CD4-positive, alpha-beta T cell (primary cell): ENCODE data around the gene FAM131A. TPM values are rescaled to one million over a fixed set of nuclear protein-coding genes. Genes with fewer than 3 reads are reported as not detected.

Experiments
- ATAC-seq: fragments of 200-7000 bp; cut with Tn5 transposase; one replicate; pipeline ENCODE4 v1.10.0; 2022; ENCODE audit warnings: mild to moderate bottlenecking; ENCODE audit not compliant: poor library complexity
- CTCF ChIA-PET: fragments of 350-600 bp; sonication (Branson Sonifier 250); formaldehyde crosslinking; loops from one replicate; lab custom pipeline; 2021; ENCODE audit warnings: antibody characterized with exemption, inconsistent platforms; lab: Charles Lee
- POLR2A ChIA-PET: fragments of 350-600 bp; sonication (Branson Sonifier 250); formaldehyde crosslinking; loops from one replicate; lab custom pipeline; 2021; ENCODE audit warnings: antibody characterized with exemption, inconsistent platforms; lab: Charles Lee
- DNase-seq, 14 experiments: peaks; one replicate each; pipeline ENCODE4 v3.0.0-alpha.2; 2013 to 2020; ENCODE audit warnings: mixed read lengths in 2 of 14
- H3K27ac ChIP-seq, 2 donors: one replicate each; pipeline versions ENCODE4 v1.5.1 to v1.7.0; 2013; ENCODE audit warnings: low read length in 2 of 2, low read depth in 1 of 2, mild to moderate bottlenecking in 1 of 2
- H3K27me3 ChIP-seq, 2 experiments: 1 replicate in 1 of 2; 2 replicates in 1 of 2; pipeline versions ENCODE4 v1.6.1 to v1.7.0; 2013; ENCODE audit warnings: low read length in 2 of 2, control low read depth in 1 of 2, mild to moderate bottlenecking in 1 of 2, moderate library complexity in 1 of 2; ENCODE audit not compliant: insufficient read depth in 2 of 2, control insufficient read depth in 1 of 2
- H3K36me3 ChIP-seq: one replicate; pipeline ENCODE4 v1.6.1; 2013; ENCODE audit warnings: low read length, control low read depth; ENCODE audit not compliant: insufficient read depth
- H3K4me1 ChIP-seq: one replicate; pipeline ENCODE4 v1.6.1; 2013; ENCODE audit warnings: low read length, control low read depth; ENCODE audit not compliant: insufficient read depth
- H3K4me3 ChIP-seq: one replicate; pipeline ENCODE4 v1.5.1; 2013; ENCODE audit warnings: mild to moderate bottlenecking, low read length, moderate library complexity
- H3K9me3 ChIP-seq, 2 experiments: 1 replicate in 1 of 2; 2 replicates in 1 of 2; pipeline versions ENCODE4 v1.6.1 to v1.7.0; 2013; ENCODE audit warnings: low read length in 2 of 2, mild to moderate bottlenecking in 2 of 2, control low read depth in 1 of 2, moderate library complexity in 1 of 2; ENCODE audit not compliant: control insufficient read depth in 1 of 2, insufficient read depth in 1 of 2
- H3K27ac Mint-ChIP-seq: one replicate; pipeline ENCODE4 v1.8.0; 2020; ENCODE audit warnings: mixed read lengths
- H3K27me3 Mint-ChIP-seq: one replicate; pipeline ENCODE4 v1.8.0; 2021; ENCODE audit warnings: mixed read lengths
- H3K36me3 Mint-ChIP-seq: one replicate; pipeline ENCODE4 v1.8.0; 2021; ENCODE audit warnings: low read depth, mixed read lengths
- H3K4me1 Mint-ChIP-seq: one replicate; pipeline ENCODE4 v1.8.0; 2021; ENCODE audit warnings: low read depth, mixed read lengths
- H3K4me3 Mint-ChIP-seq: one replicate; pipeline ENCODE4 v1.8.0; 2020; ENCODE audit warnings: mild to moderate bottlenecking, mixed read lengths
- H3K9me3 Mint-ChIP-seq: one replicate; pipeline ENCODE4 v1.8.0; 2020; ENCODE audit warnings: mixed read lengths
- intact Hi-C, 2 experiments: fragments of 100-400 bp; cut with DNase I in 1 of 2; cut with micrococcal nuclease in 1 of 2; formaldehyde crosslinking; loops; one replicate each; pipeline versions ENCODE4 v1.15.1 to v1.9.0; 2023 to 2025; cut with DNase I, micrococcal nuclease
- total RNA-seq, 174 experiments: library from RNA in 2 of 174; stranded (reverse) in 2 of 174; gene quantifications; one replicate each; pipeline ENCODE4 v1.2.3 and lab custom pipeline; 2021 to 2026
- TF ChIP-seq, protein P1 (sequence below): fragments of 200-600 bp; IDR thresholded peaks from one replicate; pipeline ENCODE4 v1.8.0; 2022; ENCODE audit warnings: antibody characterized with exemption, mild to moderate bottlenecking

FAM131A gene
- total RNA-seq, 2 experiments from 2014 or later = 10.4 to 11.0 TPM

DNA sequence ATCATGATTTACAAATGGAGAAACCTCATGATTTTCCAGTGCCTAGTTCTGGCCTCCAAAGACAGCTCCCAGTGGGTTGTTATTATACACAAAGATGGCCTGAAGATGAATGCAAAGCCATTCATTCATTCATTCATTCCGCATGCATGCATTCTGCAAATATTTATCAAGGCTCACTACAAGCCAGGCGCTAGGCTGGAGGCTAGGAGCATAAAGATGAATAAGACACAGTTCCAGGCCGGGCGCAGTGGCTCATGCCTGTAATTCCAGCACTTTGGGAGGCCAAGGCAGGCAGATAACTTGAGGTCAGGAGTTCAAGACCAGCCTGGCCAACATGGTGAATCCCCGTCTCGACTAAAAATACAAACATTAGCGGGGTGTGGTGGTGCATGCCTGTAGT is 40.8 kb upstream of the FAM131A start:
- TF ChIP-seq, protein P1, sequence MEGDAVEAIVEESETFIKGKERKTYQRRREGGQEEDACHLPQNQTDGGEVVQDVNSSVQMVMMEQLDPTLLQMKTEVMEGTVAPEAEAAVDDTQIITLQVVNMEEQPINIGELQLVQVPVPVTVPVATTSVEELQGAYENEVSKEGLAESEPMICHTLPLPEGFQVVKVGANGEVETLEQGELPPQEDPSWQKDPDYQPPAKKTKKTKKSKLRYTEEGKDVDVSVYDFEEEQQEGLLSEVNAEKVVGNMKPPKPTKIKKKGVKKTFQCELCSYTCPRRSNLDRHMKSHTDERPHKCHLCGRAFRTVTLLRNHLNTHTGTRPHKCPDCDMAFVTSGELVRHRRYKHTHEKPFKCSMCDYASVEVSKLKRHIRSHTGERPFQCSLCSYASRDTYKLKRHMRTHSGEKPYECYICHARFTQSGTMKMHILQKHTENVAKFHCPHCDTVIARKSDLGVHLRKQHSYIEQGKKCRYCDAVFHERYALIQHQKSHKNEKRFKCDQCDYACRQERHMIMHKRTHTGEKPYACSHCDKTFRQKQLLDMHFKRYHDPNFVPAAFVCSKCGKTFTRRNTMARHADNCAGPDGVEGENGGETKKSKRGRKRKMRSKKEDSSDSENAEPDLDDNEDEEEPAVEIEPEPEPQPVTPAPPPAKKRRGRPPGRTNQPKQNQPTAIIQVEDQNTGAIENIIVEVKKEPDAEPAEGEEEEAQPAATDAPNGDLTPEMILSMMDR = no peak
- no peak for DNase-seq
- H3K27ac Mint-ChIP-seq = no peak overlapping the region
- no peak overlapping the region for H3K4me3 ChIP-seq
- peaks cover 24% of the 10 kb centered on the region for H3K4me1 ChIP-seq
- no peak overlapping the region for H3K27ac ChIP-seq
- ChIA-PET POLR2A (no interaction called here), CTCF (no interaction called here)
- H3K36me3 ChIP-seq = peaks cover 16% of the 10 kb centered on the region
- peaks cover 26% of the 10 kb centered on the region for H3K36me3 Mint-ChIP-seq
- intact Hi-C loops = loop anchor here (5.0 kb wide), 7 partner anchors 34 to 1499 kb away; partner anchors contain the start of genes ABCC5 (in 1 of the 2), CAMK2N2 (in 1 of the 2), EIF2B5 (in 1 of the 2) and MAGEF1 (in 1 of the 2)
- no peaks in the 10 kb centered on the region for H3K9me3 Mint-ChIP-seq
- no peaks in the 10 kb centered on the region for H3K27me3 Mint-ChIP-seq
- no peaks in the 10 kb centered on the region for H3K9me3 ChIP-seq
- H3K27me3 ChIP-seq = no peaks in the 10 kb centered on the region
- peaks cover 26% of the 10 kb centered on the region for H3K4me1 Mint-ChIP-seq
- H3K4me3 Mint-ChIP-seq = peak overlapping the region; percentile 30
- no peak for ATAC-seq

DNA sequence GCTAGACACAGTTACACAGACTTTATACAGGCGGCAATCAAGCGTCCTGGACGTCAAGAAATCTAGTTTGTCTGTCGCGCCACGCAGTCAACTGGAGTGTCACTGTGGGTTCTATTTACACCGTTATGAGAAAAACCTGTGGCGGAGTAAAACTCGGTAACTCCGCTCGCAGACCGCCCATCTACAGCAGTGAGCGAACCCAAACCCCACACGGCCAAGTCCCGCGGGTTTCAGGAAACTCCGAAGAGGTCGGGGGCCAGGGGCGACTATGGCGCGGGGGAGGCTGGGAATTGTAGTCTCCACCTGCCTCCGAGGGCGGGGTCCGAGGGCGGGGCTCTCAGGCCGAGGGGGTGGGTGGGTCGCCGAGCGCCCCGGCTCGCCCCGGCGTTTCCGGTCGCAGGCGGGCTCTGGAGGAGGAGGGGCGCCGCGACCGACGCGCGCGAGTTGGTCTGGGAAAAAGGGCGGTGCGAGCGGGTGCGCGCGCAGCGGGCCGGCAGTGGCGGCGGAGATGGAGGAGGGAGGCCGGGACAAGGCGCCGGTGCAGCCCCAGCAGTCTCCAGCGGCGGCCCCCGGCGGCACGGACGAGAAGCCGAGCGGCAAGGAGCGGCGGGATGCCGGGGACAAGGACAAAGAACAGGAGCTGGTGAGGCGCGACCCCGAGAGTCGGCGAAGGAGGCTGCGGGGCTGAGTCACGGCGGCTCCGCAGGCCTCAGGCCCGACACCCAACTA is 38.5 kb upstream of the FAM131A start, which contains the start of gene PSMD2:
TSS of gene PSMD2 (plus strand) at position 483 of the 729 bp plus-strand sequence. CDS start at position 509, 26 bp downstream.
- H3K27ac Mint-ChIP-seq = peak within 1 kb of the TSS; percentile 91
- Histone ChIP-seq H3K27me3 (no peaks in the 10 kb centered on the region), H3K36me3 (peaks cover 39% of the 10 kb centered on the region), H3K9me3 (no peaks in the 10 kb centered on the region), H3K4me1 (peaks cover 24% of the 10 kb centered on the region), H3K4me3 (peak within 1 kb of the TSS; percentile 95), H3K27ac (peak within 1 kb of the TSS; percentile 60 to 86)
- no peaks in the 10 kb centered on the region for H3K27me3 Mint-ChIP-seq
- H3K36me3 Mint-ChIP-seq = peaks cover 49% of the 10 kb centered on the region
- TF ChIP-seq, protein P1 = no peak
- H3K4me1 Mint-ChIP-seq = peaks cover 26% of the 10 kb centered on the region
- intact Hi-C loops = loop anchor here (1.0 to 5.0 kb wide), 12 partner anchors 15 to 1502 kb away; partner anchors contain the start of genes AP2M1 (in 2 of the 2), EIF4G1 (in 2 of the 2), ABCC5 (in 1 of the 2) and ABCF3 (in 1 of the 2)
- ChIA-PET CTCF (interaction anchor here (1.0 to 1.3 kb wide), 2 partner anchors 49 to 139 kb away, joined by 4 read pairs; partner anchors contain the start of gene EEF1AKMT4), POLR2A (interaction anchor here (0.6 kb wide), 1 partner anchor 15 kb away, joined by 3 read pairs; no protein-coding TSS in a partner anchor)
- H3K4me3 Mint-ChIP-seq = peak within 1 kb of the TSS; percentile 96
- no peaks in the 10 kb centered on the region for H3K9me3 Mint-ChIP-seq
- peak; percentile 94 to 99 (median 98) for DNase-seq
- peak; percentile 93 for ATAC-seq

DNA sequence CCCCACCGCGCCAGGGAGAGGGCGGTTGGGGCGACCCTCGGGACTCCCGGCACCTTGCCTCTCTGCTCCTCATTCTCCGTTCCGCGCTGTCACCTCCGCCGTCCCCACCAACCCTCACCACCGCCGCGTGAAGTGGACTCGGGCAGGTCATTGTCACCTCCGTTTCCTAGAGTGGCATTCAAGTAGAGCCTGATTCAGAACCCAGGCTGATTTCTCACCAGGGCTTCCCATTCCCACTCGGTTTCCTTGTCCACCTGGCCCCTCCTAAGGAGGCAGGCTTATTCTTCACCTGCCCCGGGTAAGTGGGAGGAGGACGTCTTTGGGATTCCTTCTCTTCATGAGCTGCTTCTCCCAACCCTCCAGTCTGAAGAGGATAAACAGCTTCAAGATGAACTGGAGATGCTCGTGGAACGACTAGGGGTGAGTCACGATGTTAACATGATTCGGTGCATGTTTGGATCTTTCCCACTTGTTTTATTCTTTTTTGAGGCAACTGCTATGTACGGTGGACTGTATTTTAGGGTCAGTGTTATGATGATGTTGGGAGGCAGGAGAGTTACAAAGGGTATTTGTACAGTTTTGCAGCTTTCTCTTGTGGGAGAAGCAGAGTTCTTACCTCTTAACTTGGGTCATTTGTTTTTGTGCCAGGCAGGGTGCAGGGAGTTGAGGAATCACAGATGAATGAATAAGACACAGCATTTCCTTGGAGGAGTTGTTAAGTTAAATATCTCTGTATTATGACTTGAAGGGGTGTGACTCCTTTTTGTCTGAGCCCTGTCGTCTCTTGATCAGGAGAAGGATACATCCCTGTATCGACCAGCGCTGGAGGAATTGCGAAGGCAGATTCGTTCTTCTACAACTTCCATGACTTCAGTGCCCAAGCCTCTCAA is 37.7 kb upstream of the FAM131A start:
- H3K36me3 ChIP-seq = peaks cover 48% of the 10 kb centered on the region
- H3K9me3 ChIP-seq = no peaks in the 10 kb centered on the region
- TF ChIP-seq, protein P1 = no peak
- peak overlapping the region; percentile 48 to 65 for H3K27ac ChIP-seq
- POLR2A ChIA-PET = interaction anchor here (0.6 kb wide), 1 partner anchor 14 kb away, joined by 3 read pairs; no protein-coding TSS in a partner anchor
- H3K4me1 ChIP-seq = peaks cover 24% of the 10 kb centered on the region
- H3K27ac Mint-ChIP-seq = peak overlapping the region; percentile 91
- ATAC-seq (no peak), DNase-seq (no peak)
- peaks cover 26% of the 10 kb centered on the region for H3K4me1 Mint-ChIP-seq
- H3K27me3 Mint-ChIP-seq = no peaks in the 10 kb centered on the region
- peaks cover 57% of the 10 kb centered on the region for H3K36me3 Mint-ChIP-seq
- intact Hi-C loops = loop anchor here (1.0 to 5.0 kb wide), 11 partner anchors 15 to 1502 kb away; partner anchors contain the start of genes AP2M1 (in 2 of the 2), EIF4G1 (in 2 of the 2), ABCC5 (in 1 of the 2) and CAMK2N2 (in 1 of the 2)
- CTCF ChIA-PET = no interaction called here
- H3K4me3 ChIP-seq = peak overlapping the region; percentile 95
- H3K4me3 Mint-ChIP-seq = peak overlapping the region; percentile 96
- no peaks in the 10 kb centered on the region for H3K9me3 Mint-ChIP-seq
- no peaks in the 10 kb centered on the region for H3K27me3 ChIP-seq
